GM12878 (cell line): ENCODE measurements around the gene GAS2L2.

Experiments used
- ATF3 ChIP-seq: IDR thresholded peaks from 2 replicates; pipeline ENCODE4 v1.6.1; 2011; ENCODE audit warnings: low read depth, mild to moderate bottlenecking, low read length, moderate library complexity, borderline replicate concordance; ENCODE audit errors: extremely low read depth
- CTCF ChIP-seq, 3 experiments: IDR thresholded peaks in 2 of 3; conservative IDR thresholded peaks in 1 of 3; 2 replicates each; pipeline ENCODE4 v1.5.1; 2011; ENCODE audit warnings: low read depth in 3 of 3, low read length in 3 of 3, mild to moderate bottlenecking in 3 of 3, control low read depth in 2 of 3, moderate library complexity in 2 of 3, inconsistent platforms in 1 of 3, mixed read lengths in 1 of 3; ENCODE audit not compliant: control insufficient read depth in 2 of 3, insufficient read depth in 1 of 3; ENCODE audit errors: extremely low read depth in 1 of 3
- NFIC ChIP-seq: IDR thresholded peaks from 2 replicates; pipeline ENCODE4 v1.6.1; 2012; ENCODE audit warnings: low read depth, mild to moderate bottlenecking, inconsistent platforms, low read length, moderate library complexity
- POU2F2 ChIP-seq: IDR thresholded peaks from 3 replicates; pipeline ENCODE4 v1.6.1; 2011; ENCODE audit warnings: low read depth, mild to moderate bottlenecking, low read length, borderline replicate concordance
- SIN3A ChIP-seq: IDR thresholded peaks from 2 replicates; pipeline ENCODE4 v1.6.1; 2012; ENCODE audit warnings: low read depth, low read length, improper control_type of control experiment

GRCh38 chr17:35705230-35705629 is 47.8 kb downstream of the GAS2L2 start:
- TF ChIP-seq POU2F2 (no peak), NFIC (no peak), CTCF (IDR thresholded peaks at IDR 0.05 in 2 of 3, conservative IDR thresholded peaks at IDR 0.05 in 1 of 3; ENCODE audit: control insufficient read depth in 2 of 3, extremely low read depth in 1 of 3, insufficient read depth in 1 of 3, low read depth in 3 of 3, low read length in 3 of 3) (no peak), ATF3 (no peak), SIN3A (no peak)
